K562 (cell line): ENCODE results near the gene YPEL3. TPM values are rescaled to one million over a fixed set of nuclear protein-coding genes. Genes with fewer than 3 reads are reported as not detected.

Experiments used
- CBFB ChIP-seq: sonication (generic); formaldehyde crosslinking; IDR thresholded peaks from 2 replicates; pipeline ENCODE4 v1.4.0; 2020; ENCODE audit warnings: mild to moderate bottlenecking, missing genetic modification reagents
- FOXK1 ChIP-seq: sonication (generic); formaldehyde crosslinking; IDR thresholded peaks from 2 replicates; pipeline ENCODE4 v1.8.0; 2022; ENCODE audit warnings: missing genetic modification reagents, mild to moderate bottlenecking, borderline replicate concordance
- HNRNPH1 ChIP-seq: fragments of 200-400 bp; formaldehyde crosslinking; optimal IDR thresholded peaks from 2 replicates; pipeline ENCODE3; 2017; ENCODE audit warnings: low read depth, mild to moderate bottlenecking, low read length, moderate library complexity
- JUN ChIP-seq, 2 experiments: sonication (generic) in 1 of 2; formaldehyde crosslinking in 1 of 2; IDR thresholded peaks; 2 replicates each; pipeline versions ENCODE4 v1.6.1 to v1.8.0; 2012 to 2022; ENCODE audit warnings: borderline replicate concordance in 2 of 2, mild to moderate bottlenecking in 2 of 2, improper control_type of control experiment in 1 of 2, low read depth in 1 of 2, low read length in 1 of 2, missing genetic modification reagents in 1 of 2
- KDM2B ChIP-seq: fragments of 250-450 bp; sonication (Bioruptor Pico); IDR thresholded peaks from 2 replicates; pipeline ENCODE4 v1.8.0; 2021; ENCODE audit warnings: mild to moderate bottlenecking, moderate library complexity
- KDM5B ChIP-seq: fragments of 200-600 bp; sonication (generic); IDR thresholded peaks from 2 replicates; pipeline ENCODE4 v1.6.1; 2012; ENCODE audit warnings: low read depth, mild to moderate bottlenecking, moderate library complexity, low read length, control low read depth, inconsistent platforms; ENCODE audit not compliant: insufficient replicate concordance
- MCM5 ChIP-seq: fragments of 450-650 bp; IDR thresholded peaks from 2 replicates; pipeline ENCODE4 v1.6.1; 2016; ENCODE audit warnings: low read depth
- STAT5A ChIP-seq: IDR thresholded peaks from 2 replicates; pipeline ENCODE4 v1.6.1; 2012; ENCODE audit warnings: low read length, inconsistent platforms, borderline replicate concordance
- ZBTB17 ChIP-seq: fragments of 450-650 bp; formaldehyde crosslinking; IDR thresholded peaks from 2 replicates; pipeline ENCODE4 v1.4.0; 2020; ENCODE audit warnings: mild to moderate bottlenecking
- ZNF408 ChIP-seq: fragments of 250-450 bp; sonication (Bioruptor Pico); IDR thresholded peaks from 2 replicates; pipeline ENCODE4 v1.4.0; 2020; ENCODE audit warnings: low read depth, mild to moderate bottlenecking, moderate library complexity
- ZNF644 ChIP-seq: fragments of 200-800 bp; sonication (Bioruptor generic); IDR thresholded peaks from 2 replicates; pipeline ENCODE4 v1.6.1; 2016; ENCODE audit warnings: low read depth, missing genetic modification characterization, missing compliant biosample characterization
- ZNF79 ChIP-seq: fragments of 250-450 bp; sonication (Bioruptor Pico); IDR thresholded peaks from 2 replicates; pipeline ENCODE4 v1.4.0; 2020; ENCODE audit warnings: low read depth, mild to moderate bottlenecking, moderate library complexity
- polyA plus RNA-seq, 8 experiments: library from polyadenylated mRNA; depleted of rRNA in 4 of 8; stranded (reverse) in 5 of 8; unstranded in 3 of 8; fragments of >200 nt; fragmentation: Nextera tagmentation in 2 of 8; fragmentation: Illumina TruSeq in 1 of 8; extraction: Ambion mirVana in 2 of 8; extraction: Trizol in 1 of 8; gene quantifications; 2 replicates each; pipeline versions ENCODE4 v1.2.1 to v1.2.3, GENCODE V29; 2011 to 2014; ENCODE audit warnings: inconsistent platforms in 1 of 8, missing spikeins in 1 of 8
- total RNA-seq, 7 experiments: library from RNA; depleted of rRNA in 6 of 7; stranded (reverse); fragments of >200 nt in 6 of 7; fragmentation: Illumina TruSeq in 2 of 7; extraction: Trizol in 2 of 7; gene quantifications; 2 replicates each; pipeline versions ENCODE4 v1.2.1 to v1.2.3, GENCODE V29; 2011 to 2021; ENCODE audit warnings: low replicate concordance in 1 of 7
- TF ChIP-seq, protein P1 (sequence below): sonication (generic); formaldehyde crosslinking; IDR thresholded peaks from 2 replicates; pipeline ENCODE4 v1.8.0; 2022; ENCODE audit warnings: missing genetic modification reagents, mild to moderate bottlenecking, borderline replicate concordance
- TF ChIP-seq, protein P2 (sequence below): sonication (generic); formaldehyde crosslinking; IDR thresholded peaks from 2 replicates; pipeline ENCODE4 v1.8.1; 2023; ENCODE audit warnings: mild to moderate bottlenecking, missing genetic modification reagents
- TF ChIP-seq, protein P3 (sequence below), 2 experiments: fragments of 450-650 bp; IDR thresholded peaks; 2 replicates each; pipeline ENCODE4 v1.6.1; 2018; ENCODE audit warnings: mild to moderate bottlenecking in 2 of 2, low read depth in 1 of 2; ENCODE audit not compliant: partially characterized antibody in 2 of 2

Gene YPEL3
- total and polyA plus RNA-seq, 9 of the 15 experiments (the other 6 are each of a cell fraction or from before 2014, with no cell fraction given): 0.41 to 15.0 (median 2.9) TPM

DNA sequence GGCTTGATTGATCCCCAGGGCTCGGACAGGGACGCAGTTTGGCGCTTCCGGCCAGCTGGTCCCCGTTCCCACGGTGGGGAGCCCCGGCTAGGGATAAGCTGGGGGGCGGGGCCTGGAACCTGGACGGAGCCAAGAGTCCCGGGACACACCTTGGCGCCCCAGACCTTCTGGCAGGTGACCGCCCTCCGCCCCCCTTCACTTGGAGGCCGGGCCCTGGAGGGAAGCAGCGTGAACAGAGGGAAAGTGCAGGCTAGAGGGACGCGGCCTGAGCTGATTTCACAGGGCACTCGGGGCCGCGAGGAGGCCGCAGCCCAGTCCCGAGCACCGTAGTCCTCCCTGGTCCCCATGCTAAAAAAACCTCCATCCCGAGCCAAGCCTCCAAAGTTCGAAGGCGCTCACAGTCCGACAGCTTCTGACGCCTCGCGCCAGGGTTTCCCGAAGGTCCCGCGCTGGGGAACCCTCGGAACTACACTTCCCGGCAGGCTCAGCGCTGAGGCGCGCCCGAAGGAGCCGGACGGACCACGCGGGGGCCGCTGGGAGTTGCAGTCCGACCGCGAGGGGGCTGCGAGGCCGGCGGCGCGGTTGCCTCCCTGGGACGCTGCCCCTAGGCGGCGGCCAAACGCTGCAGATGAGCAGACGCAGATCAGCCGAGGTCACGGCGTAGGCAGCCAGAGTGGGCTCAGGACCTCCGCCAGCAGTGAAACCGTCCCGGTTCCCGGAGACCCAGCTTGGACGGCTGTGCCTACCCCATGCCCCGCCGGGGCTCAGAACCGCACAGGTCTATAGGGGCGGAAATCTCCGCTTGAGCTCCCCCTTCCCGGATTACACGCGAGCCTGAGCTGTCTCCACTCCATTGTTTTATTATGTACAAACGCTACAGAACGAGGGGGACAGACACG lies 4.3 kb downstream of the YPEL3 start, which contains the start of gene TBX6 (continued):
- TF ChIP-seq ZNF79 (CRISPR knock-in tag) (no peak), CBFB (no peak), FOXK1 (CRISPR knock-in tag) (0 out of 2 replicates have a peak, but pooled peaks have one; percentile 26), KDM5B (peak; percentile 68), KDM2B (CRISPR knock-in tag) (no peak), ZBTB17 (CRISPR knock-in tag) (no peak), STAT5A (no peak; the same call in 1 of the 2 replicates), ZNF408 (no peak), HNRNPH1 (no peak), MCM5 (no peak), ZNF644 (tag) (peak; percentile 97), JUN (IDR thresholded peaks at IDR 0.05; ENCODE audit: borderline replicate concordance, low read depth, low read length) (peak; percentile 48; the same call in 1 of the 2 replicates), JUN (CRISPR knock-in tag; IDR thresholded peaks at IDR 0.05; ENCODE audit: borderline replicate concordance) (no peak)
- TF ChIP-seq, protein P1, sequence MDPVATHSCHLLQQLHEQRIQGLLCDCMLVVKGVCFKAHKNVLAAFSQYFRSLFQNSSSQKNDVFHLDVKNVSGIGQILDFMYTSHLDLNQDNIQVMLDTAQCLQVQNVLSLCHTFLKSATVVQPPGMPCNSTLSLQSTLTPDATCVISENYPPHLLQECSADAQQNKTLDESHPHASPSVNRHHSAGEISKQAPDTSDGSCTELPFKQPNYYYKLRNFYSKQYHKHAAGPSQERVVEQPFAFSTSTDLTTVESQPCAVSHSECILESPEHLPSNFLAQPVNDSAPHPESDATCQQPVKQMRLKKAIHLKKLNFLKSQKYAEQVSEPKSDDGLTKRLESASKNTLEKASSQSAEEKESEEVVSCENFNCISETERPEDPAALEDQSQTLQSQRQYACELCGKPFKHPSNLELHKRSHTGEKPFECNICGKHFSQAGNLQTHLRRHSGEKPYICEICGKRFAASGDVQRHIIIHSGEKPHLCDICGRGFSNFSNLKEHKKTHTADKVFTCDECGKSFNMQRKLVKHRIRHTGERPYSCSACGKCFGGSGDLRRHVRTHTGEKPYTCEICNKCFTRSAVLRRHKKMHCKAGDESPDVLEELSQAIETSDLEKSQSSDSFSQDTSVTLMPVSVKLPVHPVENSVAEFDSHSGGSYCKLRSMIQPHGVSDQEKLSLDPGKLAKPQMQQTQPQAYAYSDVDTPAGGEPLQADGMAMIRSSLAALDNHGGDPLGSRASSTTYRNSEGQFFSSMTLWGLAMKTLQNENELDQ (CRISPR knock-in tag): no peak
- TF ChIP-seq, protein P2, sequence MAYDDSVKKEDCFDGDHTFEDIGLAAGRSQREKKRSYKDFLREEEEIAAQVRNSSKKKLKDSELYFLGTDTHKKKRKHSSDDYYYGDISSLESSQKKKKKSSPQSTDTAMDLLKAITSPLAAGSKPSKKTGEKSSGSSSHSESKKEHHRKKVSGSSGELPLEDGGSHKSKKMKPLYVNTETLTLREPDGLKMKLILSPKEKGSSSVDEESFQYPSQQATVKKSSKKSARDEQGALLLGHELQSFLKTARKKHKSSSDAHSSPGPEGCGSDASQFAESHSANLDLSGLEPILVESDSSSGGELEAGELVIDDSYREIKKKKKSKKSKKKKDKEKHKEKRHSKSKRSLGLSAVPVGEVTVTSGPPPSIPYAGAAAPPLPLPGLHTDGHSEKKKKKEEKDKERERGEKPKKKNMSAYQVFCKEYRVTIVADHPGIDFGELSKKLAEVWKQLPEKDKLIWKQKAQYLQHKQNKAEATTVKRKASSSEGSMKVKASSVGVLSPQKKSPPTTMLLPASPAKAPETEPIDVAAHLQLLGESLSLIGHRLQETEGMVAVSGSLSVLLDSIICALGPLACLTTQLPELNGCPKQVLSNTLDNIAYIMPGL (CRISPR knock-in tag): peak; percentile 87; the same call in 1 of the 2 replicates
- TF ChIP-seq, protein P3, sequence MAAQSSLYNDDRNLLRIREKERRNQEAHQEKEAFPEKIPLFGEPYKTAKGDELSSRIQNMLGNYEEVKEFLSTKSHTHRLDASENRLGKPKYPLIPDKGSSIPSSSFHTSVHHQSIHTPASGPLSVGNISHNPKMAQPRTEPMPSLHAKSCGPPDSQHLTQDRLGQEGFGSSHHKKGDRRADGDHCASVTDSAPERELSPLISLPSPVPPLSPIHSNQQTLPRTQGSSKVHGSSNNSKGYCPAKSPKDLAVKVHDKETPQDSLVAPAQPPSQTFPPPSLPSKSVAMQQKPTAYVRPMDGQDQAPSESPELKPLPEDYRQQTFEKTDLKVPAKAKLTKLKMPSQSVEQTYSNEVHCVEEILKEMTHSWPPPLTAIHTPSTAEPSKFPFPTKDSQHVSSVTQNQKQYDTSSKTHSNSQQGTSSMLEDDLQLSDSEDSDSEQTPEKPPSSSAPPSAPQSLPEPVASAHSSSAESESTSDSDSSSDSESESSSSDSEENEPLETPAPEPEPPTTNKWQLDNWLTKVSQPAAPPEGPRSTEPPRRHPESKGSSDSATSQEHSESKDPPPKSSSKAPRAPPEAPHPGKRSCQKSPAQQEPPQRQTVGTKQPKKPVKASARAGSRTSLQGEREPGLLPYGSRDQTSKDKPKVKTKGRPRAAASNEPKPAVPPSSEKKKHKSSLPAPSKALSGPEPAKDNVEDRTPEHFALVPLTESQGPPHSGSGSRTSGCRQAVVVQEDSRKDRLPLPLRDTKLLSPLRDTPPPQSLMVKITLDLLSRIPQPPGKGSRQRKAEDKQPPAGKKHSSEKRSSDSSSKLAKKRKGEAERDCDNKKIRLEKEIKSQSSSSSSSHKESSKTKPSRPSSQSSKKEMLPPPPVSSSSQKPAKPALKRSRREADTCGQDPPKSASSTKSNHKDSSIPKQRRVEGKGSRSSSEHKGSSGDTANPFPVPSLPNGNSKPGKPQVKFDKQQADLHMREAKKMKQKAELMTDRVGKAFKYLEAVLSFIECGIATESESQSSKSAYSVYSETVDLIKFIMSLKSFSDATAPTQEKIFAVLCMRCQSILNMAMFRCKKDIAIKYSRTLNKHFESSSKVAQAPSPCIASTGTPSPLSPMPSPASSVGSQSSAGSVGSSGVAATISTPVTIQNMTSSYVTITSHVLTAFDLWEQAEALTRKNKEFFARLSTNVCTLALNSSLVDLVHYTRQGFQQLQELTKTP (IDR thresholded peaks at IDR 0.05; ENCODE audit: low read depth in 1 of 2, partially characterized antibody in 2 of 2): peak in 1 of 2 experiments; percentile 98
